T-helper 22 cell (primary cell): Measurements from ENCODE around the gene PPP1R1B.

Experiments
- DNase-seq: peaks from one replicate; pipeline ENCODE4 v3.0.0-alpha.2; 2020; ENCODE audit warnings: low read depth

PPP1R1B gene

DNA sequence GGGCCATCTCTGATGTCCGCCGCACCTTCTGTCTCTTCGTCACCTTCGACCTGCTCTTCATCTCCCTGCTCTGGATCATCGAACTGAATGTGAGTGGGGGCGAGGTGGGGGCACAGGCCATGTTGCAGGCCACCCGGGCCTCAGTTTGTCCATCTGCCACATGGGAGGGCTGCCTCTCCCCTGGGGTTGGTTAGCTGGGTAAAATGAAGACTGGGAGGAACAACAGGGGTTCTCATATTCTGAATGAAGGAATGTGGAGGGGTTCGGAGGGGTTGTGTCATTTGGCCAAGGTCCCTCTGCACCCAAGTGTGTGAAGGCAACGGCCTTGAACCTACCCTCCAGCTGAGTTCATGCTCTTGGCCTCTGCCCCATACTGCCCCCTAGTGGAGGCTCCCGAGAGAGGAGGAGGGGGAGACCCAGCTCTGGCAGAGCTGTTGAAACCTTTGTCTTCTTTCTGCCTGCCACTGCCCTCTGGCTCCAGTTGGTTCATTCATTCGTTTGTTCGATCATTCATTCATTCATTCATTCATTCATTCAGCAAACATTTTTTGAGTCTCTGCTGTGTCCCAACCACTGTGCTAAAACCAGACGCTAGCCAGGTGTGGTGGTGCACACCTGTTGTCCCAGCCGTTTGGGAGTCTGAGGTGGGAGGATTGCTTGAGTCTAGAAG lies 27.0 kb downstream of the PPP1R1B start:
- DNase-seq, result peak; percentile 49

DNA sequence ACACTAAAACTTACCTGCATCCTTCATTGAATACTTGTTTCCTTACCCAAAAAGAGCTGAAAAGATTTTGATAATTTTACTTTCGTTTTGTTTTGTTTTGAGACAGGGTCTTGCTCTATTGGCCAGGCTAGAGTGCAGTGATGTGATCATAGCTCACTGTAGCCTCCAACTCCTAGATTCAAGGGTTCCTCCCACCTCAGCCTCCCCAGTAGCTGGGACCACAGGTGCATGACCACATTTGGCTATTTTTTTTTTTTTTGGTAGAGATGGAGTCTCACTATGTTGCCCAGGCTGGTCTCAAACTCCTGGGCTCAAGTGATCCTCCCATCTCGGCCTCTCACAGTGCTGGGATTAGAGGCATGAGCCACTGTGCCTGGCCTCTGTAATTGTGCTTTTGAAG lies 28.4 kb downstream of the PPP1R1B start:
- DNase-seq, result no peak

- no peak for DNase-seq
Observed at GRCh38 chr17:39658346-39658745, 31.6 kb downstream of the PPP1R1B start.

DNA sequence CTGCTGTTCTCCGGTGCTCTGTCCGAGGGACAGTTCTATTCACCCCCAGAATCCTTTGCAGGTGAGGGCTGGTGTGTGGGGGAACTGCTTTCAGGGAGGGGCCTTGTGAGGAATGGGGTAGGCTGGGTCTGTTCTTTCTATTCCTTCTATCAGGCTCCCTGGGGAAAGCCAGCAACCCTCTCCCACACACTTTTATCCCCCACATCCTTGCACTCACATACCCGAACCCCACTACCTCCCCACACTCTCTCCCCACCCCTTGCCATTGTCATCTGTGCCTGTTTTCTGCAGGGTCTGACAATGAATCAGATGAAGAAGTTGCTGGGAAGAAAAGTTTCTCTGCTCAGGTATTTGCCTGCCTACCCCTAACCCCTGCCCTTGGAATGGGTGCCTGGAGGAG lies 32.0 kb downstream of the PPP1R1B start:
- no peak for DNase-seq

GRCh38 chr17:39659279-39660010 lies 32.7 kb downstream of the PPP1R1B start:
- no peak for DNase-seq

GRCh38 chr17:39660011-39660360 lies 33.2 kb downstream of the PPP1R1B start:
- DNase-seq, result no peak

DNA sequence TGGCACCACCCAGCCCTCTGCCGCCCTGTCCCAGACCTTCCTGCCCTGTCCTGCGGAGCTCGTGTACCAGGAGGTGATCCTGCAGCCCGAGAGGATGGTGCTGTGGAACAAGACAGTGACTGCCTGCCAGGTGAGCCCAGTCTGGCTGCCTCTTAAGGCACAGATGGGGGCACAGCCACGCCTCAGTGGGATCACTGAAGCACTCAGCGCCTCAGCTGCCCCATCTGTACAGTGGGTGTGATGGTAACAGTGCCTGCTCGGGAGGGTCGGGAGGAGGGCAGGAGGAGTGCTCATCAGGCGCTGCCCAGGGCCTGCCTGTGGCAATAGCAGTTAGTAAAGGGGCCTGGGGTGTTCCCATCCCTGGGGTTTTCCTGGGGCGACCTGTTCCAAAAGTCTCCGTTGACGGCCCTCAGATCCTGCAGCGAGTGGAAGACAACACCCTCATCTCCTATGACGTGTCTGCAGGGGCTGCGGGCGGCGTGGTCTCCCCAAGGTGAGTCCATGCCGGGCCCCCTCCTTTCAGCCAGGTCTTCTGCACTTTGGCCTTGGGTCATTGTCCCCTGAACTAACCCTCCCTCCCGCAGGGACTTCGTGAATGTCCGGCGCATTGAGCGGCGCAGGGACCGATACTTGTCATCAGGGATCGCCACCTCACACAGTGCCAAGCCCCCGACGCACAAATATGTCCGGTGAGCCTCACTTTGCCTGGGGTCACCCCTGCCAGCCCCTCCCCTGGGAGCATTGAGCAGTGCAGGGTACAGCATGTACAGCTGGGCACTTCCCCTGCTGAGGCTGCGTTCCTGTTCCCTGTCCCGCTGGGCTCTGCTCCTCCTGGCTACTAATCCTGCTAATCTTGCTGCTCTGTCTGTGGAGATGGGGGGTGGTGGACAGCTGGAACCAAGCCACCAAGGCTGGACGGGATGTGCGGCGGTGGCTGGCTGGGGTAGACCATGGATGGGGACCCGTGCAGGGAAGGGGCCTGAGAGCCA lies 33.9 kb downstream of the PPP1R1B start:
- DNase-seq, result no peak

GRCh38 chr17:39661744-39662541 lies 35.2 kb downstream of the PPP1R1B start:
- DNase-seq, result no peak

- no peak for DNase-seq
Observed at GRCh38 chr17:39662551-39663339, 36.0 kb downstream of the PPP1R1B start.

- no peak for DNase-seq
Observed at GRCh38 chr17:39663340-39663687, 36.6 kb downstream of the PPP1R1B start.

DNA sequence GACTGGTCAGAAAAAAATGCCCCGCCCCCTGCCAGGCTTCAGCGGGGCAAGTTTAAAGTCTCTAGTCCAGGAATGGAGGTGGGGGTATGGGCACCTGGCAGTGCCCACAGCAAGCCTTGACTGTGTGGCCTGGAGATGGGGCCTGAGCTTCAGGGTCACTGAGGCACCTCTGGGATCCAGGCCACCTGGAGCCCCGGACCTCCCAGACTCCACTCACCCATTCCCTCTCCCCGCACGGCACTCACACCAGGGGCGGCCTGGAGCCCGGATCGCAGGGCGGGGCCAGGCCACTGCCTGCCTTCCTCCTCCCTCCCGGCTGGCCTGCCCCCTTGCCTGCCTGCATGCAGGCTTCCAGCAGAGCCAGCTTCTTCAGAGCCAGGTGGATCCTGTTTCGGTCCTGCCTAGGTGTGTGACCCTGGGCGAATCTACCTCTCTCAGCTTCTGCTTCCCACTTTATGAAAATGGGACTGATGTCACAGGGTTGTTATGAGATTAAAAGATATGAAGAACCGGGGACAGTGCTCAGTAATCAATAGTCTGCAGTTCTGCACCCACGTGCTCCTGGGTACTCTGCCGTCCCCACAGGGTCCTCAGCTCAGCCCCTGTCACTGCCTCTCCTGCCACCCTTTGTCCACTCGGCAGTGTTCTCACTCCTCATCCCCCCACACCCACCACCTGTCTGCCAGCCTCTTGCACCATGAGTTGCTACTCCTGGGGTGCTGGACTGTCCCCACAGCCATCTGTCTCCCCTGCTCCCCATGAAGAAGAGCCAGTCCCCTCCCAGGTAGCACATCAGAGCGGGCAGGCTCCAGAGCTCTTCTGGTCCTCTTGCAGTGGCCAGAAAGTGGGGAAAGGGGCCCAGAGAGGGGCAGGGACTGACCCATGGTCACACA lies 37.2 kb downstream of the PPP1R1B start:
- no peak for DNase-seq

GRCh38 chr17:39664581-39665561 lies 38.1 kb downstream of the PPP1R1B start, which contains the start of gene TCAP:
TSS of gene TCAP (plus strand) at chr17:39665349. CDS start at chr17:39665360, 11 bp downstream.
- DNase-seq, result no peak

- no peak for DNase-seq
Observed at GRCh38 chr17:39665642-39666224, 39.0 kb downstream of the PPP1R1B start.

DNA sequence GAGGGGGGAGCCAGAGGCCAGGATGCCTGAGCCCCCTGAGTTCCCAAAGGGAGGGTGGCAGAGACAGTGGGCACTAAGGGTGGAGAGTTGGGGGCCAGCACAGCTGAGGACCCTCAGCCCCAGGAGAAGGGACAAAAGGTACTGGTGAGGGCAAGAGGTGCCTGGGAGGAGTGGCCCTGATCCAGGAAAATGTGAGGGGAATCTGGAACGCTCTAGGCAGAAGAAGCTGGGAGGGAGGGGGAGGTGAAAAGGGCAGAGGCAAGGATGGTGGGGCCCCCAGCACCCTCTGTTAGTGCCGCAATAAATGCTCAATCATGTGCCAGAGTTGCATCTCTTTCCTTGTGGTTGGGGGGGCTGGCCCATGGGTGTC lies 39.5 kb downstream of the PPP1R1B start:
- DNase-seq, result no peak

- DNase-seq, result no peak
Observed at GRCh38 chr17:39666601-39667261, 40.0 kb downstream of the PPP1R1B start.

DNA sequence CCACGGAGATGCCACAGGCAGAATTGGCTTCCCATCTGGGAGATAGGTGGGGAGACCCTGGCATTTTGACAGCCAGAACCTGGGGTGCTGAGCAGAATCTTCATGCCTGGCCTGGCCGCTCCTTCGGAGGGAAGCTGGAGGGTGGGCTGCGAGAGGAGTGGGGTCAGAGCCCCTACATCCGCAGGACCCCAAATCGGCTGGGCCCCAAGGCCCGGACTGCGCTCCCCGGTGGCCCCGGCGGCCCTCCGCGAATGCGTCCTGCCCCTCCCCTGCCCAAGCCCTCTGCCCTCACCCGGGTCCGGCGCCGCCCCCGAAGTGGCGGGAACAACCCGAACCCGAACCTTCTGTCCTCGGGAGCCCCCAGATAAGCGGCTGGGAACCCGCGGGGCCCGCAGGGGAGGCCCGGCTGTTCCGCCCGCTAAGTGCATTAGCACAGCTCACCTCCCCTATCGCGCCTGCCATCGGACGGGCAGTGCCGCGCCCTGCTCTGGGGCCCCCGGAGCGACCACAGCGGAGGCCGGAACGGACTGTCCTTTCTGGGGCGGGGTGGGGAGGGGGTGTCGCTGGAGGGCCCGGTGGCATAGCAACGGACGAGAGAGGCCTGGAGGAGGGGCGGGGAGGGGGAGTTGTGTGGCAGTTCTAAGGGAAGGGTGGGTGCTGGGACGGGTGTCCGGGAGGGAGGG lies 40.7 kb downstream of the PPP1R1B start:
- no peak for DNase-seq
